GM12801 (cell line): ENCODE measurements around the gene BCL2L2.

Source experiments
- TF ChIP-seq, protein P1 (sequence below): IDR thresholded peaks from one replicate; pipeline ENCODE4 v1.5.1; 2011; ENCODE audit warnings: control low read depth; ENCODE audit not compliant: insufficient read length; ENCODE audit errors: extremely low read depth

The BCL2L2 gene, protein sequence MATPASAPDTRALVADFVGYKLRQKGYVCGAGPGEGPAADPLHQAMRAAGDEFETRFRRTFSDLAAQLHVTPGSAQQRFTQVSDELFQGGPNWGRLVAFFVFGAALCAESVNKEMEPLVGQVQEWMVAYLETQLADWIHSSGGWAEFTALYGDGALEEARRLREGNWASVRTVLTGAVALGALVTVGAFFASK

DNA sequence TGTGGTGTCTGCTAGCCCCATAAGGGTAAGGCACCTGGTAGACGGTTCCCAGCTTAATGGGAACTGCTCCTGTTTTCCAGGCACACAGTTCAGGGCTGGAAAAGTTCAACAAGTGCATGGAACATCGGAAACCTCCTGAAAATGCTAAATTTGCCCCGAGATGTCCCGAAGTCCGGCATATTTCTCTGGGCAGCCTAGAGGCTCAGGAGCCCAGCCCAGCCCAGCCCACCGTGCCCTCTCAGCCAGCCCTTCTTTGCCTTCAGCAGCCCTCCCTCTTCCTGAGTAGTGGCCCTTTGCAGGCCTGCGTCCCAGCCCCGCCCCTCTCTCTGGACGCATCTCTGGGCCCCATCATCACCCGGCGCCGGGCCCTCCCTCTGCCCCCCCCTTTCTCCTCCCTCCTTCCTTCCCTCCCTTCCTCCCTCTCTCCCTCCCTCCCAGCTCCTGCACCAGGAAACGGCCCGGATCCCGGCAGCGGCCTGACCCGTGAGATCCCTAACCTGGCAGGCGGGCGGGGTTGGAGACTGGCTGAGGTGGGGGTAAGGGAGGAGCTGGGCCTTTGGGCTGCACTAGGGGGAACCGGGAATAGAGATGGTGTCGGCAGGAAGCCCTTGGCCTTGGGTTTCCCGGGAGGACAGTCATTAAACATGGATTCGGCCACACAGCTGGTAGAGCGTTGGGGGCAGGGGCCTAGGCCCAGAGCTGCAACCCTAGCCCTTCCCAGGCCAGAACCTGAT lies at the start of gene BCL2L2:
BCL2L2 (plus strand) TSS at position 422 of the 734 bp plus-strand sequence. CDS start 935 bp downstream, outside the sequence.
- TF ChIP-seq, protein P1, sequence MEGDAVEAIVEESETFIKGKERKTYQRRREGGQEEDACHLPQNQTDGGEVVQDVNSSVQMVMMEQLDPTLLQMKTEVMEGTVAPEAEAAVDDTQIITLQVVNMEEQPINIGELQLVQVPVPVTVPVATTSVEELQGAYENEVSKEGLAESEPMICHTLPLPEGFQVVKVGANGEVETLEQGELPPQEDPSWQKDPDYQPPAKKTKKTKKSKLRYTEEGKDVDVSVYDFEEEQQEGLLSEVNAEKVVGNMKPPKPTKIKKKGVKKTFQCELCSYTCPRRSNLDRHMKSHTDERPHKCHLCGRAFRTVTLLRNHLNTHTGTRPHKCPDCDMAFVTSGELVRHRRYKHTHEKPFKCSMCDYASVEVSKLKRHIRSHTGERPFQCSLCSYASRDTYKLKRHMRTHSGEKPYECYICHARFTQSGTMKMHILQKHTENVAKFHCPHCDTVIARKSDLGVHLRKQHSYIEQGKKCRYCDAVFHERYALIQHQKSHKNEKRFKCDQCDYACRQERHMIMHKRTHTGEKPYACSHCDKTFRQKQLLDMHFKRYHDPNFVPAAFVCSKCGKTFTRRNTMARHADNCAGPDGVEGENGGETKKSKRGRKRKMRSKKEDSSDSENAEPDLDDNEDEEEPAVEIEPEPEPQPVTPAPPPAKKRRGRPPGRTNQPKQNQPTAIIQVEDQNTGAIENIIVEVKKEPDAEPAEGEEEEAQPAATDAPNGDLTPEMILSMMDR = no peak

DNA sequence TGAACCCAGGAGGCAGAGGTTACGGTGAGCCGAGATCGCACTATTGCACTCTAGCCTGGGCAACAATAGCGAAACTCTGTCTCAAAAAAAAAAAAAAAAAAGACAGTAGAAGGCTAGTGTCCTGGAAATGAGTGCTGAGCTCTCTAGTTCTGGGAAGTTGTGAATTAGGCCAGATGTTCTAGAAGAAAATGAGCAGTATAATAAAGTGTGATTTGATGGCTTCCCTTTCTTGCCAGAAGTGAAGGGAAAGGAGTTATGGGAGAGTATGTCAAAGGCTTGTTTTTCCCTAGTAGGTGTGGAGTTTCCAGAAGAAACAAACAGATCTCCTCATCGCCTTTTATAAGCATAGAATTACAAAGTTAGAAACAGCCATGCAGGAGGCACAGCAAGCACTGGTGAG lies 48.4 kb upstream of the BCL2L2 start:
- TF ChIP-seq, protein P1 = no peak

DNA sequence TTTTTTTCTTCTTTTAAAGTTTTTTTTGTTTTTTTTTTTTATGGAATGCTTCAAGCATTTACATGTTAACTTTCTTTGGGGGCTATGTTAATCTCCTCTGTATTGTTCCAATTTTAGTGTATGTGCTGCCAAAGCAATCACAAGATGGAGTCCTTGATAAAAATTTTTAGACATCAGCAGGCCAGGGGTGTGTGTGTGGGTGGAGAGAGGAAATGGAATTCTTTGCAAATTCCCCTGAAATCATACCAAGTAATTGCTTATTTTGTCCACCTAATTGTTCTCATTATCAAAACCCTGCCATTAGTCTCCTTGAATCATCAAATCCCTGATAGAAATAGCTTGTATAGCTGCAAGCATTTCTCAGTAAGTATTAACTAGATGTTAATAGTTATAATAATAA lies 47.2 kb upstream of the BCL2L2 start:
- TF ChIP-seq, protein P1 = no peak

DNA sequence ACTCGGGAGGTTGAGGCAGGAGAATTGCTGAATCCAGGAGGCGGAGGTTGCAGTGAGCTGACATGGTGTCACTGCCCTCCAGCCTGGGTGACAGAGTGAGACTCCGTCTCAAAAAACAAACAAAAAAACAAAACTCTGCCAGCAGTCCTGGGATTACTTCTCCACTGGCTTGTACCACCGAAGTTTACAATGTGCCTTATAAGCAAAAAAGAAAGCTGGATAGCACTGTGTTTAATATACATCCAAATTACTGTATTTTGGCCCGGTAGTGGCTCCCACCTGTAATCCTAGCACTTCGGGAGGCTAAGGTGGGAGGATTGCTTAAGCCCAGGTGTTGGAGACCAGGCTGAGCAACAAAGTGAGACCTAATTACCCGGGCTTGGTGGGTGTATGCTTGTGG lies 37.4 kb upstream of the BCL2L2 start:
- TF ChIP-seq, protein P1 = no peak

DNA sequence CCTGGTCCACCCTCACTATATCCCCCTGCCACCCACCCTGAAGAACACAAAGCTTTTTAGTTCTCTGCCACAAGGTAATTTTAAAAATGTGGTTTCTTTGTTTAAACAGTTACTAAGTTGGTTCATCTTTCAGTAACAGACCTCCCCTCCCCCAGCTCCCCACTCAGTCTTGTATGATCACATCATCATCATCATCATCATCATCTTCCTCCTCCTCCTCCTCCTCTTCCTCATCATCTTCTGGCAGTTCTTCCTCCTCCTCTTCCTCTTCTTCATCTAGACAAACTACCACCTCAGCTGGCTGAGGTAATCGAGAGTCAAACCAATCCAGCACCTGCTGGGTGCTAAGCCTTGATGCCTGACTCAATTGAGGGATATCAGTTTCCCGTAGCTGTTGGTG lies 31.2 kb upstream of the BCL2L2 start:
- TF ChIP-seq, protein P1 = no peak

DNA sequence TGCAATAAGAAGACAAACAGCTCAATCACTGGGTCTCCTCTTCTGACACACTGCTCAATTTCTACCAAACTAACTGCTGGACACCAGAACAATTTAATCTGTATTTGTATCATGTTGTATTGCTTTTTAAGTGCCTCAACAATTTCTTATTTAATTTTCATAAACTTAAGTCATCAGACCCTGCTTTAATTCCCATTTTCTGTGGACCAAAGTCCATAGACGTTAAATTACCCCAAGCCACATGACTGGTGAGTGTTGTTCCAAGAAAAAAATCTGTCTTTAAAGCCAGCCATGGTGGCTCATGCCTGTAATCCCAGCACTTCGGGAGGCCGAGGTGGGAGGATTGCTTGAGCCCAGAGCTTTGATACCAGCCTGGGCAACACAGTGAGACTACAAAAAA lies 29.4 kb upstream of the BCL2L2 start:
- TF ChIP-seq, protein P1 = no peak

DNA sequence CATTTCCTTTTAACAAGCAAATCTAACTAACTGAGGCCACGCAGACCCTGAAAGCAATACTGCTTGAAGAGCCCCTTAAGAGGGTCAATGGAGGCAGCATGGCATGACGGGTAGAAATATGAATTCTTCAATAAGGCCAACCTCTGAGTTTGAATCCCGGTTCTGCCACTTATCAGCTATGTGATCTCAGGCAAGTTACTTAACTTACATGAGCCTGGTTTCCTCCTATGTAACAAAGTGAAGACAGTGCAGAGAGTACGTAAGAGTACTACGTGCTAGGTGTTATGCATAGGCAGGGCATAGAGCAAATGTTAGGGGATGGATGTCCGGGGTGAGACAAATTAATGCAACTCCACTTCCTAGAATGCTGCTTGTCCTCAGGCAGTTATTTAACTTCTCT lies 25.4 kb upstream of the BCL2L2 start:
- TF ChIP-seq, protein P1 = no peak
